Measurements from ENCODE around the gene ASXL3.

Gene ASXL3

DNA sequence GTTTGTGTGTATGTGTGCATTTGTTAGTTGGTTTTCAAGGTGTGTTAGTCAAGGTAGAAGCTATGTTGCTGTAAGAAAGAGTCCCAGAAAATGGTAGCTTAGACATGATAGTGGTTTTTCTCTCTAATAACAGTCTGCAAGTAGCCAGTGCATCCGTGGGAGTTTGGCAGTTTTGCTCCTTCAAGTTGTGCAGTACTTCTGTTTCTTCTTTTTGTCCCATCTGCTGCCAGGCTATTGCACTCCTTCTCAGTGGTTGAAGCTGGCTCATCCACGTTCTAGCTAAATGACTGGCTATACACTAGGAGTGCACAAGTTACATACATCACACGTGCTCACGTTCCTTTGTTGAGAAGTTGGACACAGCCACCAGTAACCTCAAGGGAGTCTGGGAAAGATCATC is 134.7 kb downstream of the ASXL3 start:
- no peak for DNase-seq (ENCODE audit: extremely low read depth in 1 of 2, low read depth in 1 of 2)

DNA sequence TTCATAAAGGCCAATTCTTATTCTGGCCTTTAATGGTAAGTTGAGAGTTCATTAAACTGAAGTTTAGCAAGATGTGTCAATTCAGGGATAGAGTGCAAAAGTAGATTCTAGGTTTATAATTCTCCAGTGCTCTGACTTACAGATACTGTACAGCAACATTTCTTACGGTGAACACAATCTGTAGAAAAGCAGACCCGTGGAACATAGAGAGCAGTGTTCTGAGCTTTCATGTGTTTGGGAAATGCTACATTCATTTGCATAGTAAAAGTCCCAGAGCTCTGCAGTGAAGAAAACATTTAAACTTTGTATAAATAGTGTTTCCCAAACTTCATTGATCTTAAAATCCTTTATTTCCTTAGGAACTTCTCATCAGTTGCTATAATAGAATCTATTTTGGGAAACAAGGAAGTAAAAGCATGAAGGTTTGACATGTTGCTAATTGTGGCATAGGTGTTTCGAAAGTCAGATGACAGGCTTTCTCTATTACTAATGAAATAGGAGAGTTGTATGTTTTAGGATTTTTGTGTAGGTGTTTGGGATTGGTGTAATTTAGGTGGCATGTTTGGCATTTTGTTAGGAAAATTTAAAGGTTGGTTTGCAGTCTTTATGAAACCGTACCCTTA is 138.2 kb downstream of the ASXL3 start:
- DNase-seq (ENCODE audit: extremely low read depth in 1 of 2, low read depth in 1 of 2), result no peak

DNA sequence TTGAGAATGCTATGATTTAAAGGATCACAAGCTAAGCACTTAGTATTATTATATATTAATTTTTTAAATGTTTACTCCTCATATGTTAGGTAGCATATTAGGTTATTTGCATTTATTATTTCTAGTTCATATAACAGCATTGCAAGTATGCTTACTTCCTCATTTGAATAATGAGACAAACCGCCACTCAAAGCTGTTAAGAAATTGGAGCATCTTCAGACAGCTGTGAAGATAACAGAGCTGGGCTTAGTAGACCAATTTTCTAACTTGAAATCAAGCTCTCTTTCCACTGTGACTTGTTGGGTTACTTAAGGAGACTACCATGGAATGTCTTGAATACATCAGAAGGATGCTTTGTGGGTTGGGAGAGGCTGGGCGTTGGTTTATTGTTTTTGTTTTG is 139.3 kb downstream of the ASXL3 start:
- DNase-seq (ENCODE audit: extremely low read depth in 1 of 2, low read depth in 1 of 2), result no peak

DNA sequence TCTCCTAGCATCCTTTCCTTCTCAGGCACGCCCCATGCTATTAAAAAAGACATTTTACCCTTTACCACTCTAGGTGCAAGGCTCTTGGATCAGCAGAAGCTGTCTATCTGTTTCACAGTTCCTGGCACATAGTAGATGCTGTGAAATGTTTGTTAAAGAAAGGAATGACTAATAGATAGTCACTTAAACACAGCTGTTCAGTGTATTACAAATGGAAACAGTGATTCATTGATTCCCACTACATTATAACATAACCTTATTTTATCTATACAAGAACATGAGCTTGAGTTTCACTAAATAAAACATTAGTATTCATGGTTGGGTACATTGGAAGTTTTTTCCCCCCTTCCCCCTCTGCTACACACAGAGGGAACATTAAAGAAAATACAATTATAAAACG is 142.1 kb downstream of the ASXL3 start:
- no peak for DNase-seq (ENCODE audit: extremely low read depth in 1 of 2, low read depth in 1 of 2)

DNA sequence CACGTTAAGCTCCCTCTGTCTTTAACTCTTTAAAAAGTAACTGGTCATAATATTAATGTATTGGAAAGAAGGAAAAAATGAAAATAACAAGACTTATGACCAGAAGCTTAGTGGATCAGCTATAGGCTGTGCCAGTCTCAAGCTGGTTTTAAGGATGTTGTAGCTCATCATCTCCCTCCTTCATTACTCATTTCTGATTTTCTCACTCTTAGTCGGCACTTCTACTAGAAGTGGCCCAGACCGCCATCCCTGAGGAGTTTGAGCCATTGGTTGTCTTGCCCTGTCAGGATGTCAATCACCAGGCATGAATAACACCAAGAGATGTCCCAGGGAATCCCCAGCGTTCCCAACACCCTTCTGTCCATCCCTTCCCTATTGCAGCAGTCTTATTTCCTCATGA is 151.5 kb downstream of the ASXL3 start:
- no peak for DNase-seq (ENCODE audit: extremely low read depth in 1 of 2, low read depth in 1 of 2)

DNA sequence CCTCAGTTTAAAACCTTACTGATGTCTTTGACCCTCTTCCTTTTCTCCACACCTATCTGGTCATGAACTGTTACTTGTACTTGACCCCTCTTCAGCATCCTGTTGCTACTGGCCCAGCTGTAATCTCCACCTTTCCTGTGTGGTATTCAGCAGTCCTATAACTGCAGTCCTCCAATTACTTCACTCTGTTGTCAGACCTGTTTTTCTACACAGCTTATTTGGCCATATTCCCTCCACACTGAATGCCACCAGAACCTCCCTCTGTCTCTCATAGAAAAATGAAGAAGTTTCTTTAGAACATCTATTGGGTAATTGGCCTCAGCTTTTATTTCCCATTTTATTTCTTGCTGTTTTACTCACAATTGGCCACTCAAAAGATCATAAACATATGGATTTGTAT is 155.4 kb downstream of the ASXL3 start:
- DNase-seq (ENCODE audit: extremely low read depth in 1 of 2, low read depth in 1 of 2), result no peak

DNA sequence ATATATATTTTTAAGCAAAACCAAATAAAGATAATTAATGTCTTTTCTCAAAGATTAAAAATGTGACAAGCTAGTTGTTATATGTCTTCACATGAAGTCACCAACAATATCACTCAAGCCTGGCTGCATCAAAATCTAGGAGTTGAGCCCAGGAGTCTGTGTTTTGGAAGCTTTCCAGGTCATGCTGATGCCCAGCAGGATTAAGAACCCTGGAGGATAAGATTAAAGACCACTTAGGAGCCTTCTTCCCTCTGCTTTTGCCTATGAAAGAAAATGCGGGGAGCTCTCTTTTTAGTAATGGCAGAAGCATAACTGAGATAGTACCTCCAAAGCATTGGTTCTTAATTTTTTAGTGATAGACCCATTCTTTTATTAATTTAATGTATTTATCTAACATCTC is 157.4 kb downstream of the ASXL3 start:
- DNase-seq (ENCODE audit: extremely low read depth in 1 of 2, low read depth in 1 of 2), result no peak

DNA sequence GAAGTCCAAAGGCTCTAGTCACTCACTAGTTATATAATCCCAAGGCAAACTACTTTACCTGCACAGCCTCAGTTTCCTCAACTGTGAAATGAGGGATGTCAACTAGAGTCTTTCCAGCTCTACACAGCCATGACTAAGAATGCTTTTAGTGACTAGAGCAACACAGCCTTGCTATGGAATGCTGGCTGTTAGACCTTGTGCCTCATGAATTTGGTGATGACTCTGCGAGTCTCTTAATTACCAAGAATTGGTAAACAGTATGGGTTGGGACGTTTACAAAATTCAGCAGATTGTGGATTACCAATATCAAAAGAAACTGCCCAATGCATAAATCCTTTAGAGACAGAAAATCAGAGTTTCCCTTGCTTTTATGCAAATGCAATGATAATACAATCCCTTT is 163.7 kb downstream of the ASXL3 start:
- DNase-seq (ENCODE audit: extremely low read depth in 1 of 2, low read depth in 1 of 2), result no peak

DNA sequence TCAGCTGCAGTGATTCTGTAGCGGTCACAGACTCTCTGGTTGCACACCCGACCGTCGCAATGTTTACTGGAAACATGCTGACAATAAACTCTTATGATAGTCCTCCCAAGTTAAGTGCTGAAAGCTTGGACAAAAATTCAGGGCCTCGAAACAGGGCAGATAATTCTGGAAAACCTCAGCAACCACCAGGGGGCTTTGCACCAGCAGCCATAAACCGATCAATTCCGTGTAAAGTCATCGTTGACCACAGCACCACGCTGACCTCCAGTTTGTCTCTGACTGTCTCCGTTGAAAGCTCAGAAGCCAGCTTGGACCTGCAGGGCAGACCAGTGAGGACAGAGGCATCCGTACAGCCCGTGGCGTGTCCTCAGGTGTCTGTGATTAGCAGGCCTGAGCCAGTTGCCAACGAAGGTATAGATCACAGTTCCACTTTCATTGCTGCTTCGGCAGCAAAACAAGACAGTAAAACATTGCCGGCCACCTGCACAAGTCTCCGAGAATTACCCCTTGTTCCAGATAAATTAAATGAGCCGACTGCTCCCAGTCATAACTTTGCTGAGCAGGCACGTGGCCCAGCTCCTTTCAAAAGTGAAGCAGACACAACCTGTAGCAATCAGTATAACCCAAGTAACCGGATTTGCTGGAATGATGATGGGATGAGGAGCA is 166.1 kb downstream of the ASXL3 start:
- DNase-seq (ENCODE audit: extremely low read depth in 1 of 2, low read depth in 1 of 2), result no peak

DNA sequence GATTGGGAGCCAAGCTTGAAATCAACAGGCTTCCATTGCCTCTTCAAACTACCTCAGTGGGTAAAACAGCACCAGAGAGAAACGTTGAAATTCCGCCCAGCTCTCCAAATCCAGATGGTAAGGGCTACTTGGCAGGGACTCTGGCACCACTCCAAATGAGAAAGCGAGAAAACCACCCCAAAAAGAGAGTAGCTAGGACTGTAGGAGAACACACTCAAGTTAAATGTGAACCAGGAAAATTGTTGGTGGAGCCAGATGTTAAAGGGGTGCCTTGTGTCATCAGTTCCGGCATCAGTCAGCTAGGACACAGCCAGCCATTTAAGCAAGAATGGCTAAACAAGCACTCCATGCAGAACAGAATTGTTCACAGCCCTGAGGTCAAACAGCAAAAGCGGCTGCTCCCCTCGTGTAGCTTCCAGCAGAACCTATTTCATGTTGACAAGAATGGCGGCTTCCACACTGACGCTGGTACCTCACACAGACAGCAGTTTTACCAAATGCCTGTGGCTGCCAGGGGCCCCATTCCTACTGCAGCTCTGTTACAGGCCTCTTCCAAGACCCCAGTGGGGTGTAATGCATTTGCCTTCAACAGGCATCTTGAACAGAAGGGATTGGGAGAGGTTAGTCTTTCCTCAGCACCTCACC is 167.3 kb downstream of the ASXL3 start:
- DNase-seq (ENCODE audit: extremely low read depth in 1 of 2, low read depth in 1 of 2), result no peak

DNA sequence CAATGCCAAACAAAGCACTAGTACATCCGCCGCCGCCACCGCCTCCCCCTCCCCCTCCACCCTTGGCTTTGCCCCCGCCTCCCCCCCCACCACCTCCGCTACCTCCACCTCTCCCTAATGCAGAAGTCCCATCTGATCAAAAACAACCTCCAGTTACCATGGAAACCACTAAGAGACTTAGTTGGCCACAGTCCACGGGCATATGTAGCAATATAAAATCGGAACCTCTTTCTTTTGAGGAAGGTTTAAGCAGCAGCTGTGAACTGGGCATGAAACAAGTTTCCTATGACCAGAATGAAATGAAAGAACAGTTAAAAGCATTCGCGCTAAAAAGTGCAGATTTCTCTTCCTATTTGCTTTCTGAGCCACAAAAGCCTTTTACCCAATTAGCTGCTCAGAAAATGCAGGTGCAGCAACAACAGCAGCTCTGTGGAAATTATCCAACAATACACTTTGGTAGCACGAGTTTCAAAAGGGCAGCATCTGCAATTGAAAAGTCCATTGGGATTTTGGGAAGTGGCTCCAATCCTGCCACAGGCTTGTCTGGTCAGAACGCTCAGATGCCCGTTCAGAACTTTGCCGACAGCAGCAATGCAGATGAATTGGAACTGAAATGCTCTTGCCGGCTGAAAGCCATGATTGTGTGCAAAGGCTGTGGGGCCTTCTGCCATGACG is 168.0 kb downstream of the ASXL3 start:
- DNase-seq (ENCODE audit: extremely low read depth in 1 of 2, low read depth in 1 of 2), result no peak

DNA sequence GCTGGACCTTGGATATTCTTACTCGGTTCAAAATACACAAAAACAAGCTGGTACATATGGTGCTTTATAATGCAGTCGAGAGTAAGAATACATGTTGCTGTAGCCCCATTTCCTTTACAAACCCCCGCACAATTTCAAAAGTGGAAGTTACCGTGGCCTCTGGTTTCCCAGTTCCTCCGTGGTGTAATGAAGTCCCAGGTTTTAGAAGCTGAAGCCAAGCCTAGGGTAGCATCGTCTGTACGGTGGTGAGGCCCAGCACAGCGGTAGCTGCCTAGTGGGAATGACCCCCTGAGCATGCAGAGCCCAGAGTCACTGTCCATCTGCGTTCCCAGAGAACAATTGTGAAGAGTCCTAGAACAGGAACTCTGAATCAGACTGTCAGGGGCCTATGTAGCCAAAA is 171.8 kb downstream of the ASXL3 start:
- no peak for DNase-seq (ENCODE audit: extremely low read depth in 1 of 2, low read depth in 1 of 2)

DNA sequence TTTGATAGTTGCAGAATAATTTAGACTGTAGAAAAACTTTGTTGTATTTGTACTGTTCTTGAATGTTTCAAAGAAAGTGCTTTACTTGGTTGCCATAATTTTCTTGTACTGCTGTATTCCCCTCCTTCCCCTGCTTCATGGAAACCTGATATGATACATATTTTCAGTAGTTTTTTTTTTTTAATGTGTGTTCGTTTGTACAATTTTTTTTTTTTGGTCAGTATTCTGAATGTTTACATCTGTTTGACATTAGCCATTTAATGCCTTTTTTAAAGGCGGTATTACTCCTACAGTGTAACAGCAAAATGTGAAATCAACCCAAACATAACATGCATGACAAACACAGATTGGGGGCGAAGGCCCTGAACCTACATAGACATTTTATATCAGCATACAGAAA is 172.3 kb downstream of the ASXL3 start:
- no peak for DNase-seq (ENCODE audit: extremely low read depth in 1 of 2, low read depth in 1 of 2)

DNA sequence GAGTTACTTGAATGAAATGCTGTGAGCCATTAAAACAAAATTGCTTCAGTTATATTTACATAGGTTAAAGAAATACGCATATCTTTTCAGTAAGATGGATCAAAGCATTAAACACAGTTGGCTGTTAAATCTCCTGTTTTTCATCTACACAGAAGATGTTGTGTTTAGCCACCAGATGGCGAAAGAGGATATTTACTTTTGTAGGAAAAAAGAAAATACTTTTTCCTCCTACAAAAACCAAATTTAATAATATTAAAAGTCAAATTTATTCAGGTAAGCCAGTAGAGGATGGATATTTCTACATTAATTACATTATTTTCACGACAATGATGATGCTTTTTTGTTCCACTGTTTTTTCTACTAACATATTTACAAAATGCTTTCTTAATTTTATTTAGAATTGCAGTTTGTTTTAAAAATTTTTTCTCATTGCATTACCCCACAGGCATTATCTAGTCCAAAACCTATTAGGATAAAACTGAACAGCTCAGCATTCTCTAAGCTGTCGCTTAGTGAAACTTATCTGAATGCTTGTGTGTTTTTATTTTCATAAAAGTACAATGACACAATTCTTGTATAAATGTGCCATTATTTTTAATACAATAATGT is 173.7 kb downstream of the ASXL3 start:
- no peak for DNase-seq (ENCODE audit: extremely low read depth in 1 of 2, low read depth in 1 of 2)

DNA sequence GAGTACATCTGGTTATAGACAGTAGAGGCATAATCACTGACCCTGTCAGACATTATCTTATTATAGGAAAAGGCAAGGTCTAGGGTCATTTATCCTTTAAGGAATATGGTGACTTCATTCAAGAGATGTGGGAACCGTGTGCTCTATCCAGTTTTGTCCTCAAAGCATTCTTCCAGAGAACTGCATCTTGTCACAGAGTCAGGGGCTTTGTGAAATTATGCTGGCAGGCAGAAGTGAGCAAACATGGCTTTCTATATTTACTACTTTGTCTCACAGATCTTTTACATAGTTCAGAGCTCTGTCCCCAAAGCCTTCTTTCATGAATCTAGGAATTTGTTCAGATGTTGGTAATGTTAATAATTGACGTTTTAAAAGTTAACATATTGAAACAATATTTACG is 177.4 kb downstream of the ASXL3 start:
- DNase-seq (ENCODE audit: extremely low read depth in 1 of 2, low read depth in 1 of 2), result no peak

DNA sequence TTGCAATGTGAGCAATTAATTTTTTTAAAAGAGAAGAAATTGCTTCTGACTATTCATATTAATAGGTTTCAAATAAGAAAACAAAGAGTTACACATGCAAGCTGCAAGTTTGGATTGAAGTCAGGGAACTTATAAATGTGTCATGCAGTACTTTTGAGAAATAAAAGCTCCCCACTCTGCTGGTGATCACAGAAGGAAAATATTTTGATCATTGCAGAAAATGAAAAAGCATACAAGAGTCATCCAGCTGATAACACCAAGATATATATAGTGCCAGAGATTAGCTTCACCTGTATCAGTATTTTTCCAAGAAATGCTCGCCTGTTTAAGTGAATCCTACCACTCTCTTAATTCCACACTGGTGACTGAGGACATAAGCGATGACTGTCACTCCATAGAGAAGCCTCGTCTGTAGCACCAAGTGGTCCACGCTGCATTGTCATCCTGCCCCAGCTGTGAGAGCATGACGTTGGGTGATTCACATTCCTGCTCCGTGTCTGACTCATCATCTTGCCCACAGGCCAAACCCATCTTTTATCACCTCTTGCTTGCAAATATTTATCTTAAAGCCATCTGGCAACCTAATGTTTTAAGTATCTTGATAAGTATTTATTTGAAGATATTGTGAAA is 178.0 kb downstream of the ASXL3 start:
- no peak for DNase-seq (ENCODE audit: extremely low read depth in 1 of 2, low read depth in 1 of 2)

DNA sequence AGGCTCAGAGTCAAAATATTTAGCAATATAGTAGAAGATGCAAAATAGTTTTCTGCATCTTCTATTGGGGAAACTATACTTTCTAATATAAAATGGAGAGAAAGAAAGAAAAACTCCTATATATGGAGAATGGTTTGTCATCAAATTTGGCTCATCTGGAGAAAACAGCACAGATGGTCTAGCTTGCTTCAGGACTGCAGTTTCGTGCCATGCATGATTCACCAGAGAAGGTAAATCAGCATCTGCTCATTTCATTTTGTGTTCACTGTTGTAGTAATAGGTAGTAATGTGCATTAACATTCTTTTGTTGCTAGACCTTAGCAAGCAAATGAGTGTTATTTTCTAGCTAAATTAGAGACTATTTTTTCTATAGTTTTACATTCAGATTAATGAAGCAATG is 179.0 kb downstream of the ASXL3 start:
- no peak for DNase-seq (ENCODE audit: extremely low read depth in 1 of 2, low read depth in 1 of 2)

DNA sequence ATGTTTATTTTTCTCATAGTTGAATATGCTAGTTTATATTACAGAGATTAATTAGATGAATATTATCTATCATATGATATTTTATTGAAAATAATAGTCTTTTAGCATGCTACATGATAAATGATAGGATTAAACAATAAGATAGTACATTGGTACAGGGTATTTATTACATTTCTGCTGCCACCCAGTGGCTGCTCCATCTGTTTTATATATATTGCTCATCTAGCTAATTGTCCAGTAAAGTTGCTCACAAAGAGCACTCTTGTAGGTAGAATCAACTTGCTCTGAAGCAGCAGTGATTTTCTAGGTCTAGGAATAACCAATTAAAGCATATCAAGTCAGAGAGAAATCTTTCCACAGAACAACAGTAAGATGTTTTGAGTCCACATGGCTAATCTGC is 183.3 kb downstream of the ASXL3 start:
- DNase-seq (ENCODE audit: extremely low read depth in 1 of 2, low read depth in 1 of 2), result no peak

DNA sequence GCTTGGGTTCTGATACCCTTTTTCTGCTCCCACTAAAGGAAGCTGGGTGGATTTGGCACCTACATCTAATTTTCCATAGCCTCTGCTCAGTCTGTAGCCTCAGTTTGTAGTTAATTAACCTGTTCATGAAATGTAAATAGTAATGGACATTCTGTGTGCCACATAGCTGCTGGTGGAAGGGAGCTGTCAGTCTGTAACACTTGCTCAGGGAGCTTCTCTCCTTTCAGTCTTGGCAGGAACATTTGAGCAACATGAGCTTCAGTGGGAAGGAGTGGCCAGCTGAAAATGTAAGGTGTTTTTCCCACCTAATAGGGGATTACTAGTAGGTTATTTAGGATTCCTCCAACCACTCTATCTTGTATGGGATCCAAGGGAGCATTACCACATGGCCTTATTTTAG is 203.4 kb downstream of the ASXL3 start:
- no peak for DNase-seq (ENCODE audit: extremely low read depth in 1 of 2, low read depth in 1 of 2)

Measured in stimulated activated CD8-positive, alpha-beta memory T cell treated with anti-CD3 and anti-CD28 coated beads, Interleukin-7, amount 100 ng/mL, for 48 hours (primary cell).